Thyroid gland (tissue), 4 donors: ENCODE results near the gene GLIS2.

Source experiments
- POLR2A ChIP-seq, 2 donors: fragments of 450-650 bp; IDR thresholded peaks; one replicate each; pipeline ENCODE4 v1.6.1; 2017; ENCODE audit warnings: antibody characterized with exemption in 2 of 2, mild to moderate bottlenecking in 2 of 2, moderate library complexity in 1 of 2
- TF ChIP-seq, protein P1 (sequence below), 6 experiments: fragments of 200-600 bp in 3 of 6; fragments of 450-650 bp in 3 of 6; sonication (generic) in 3 of 6; IDR thresholded peaks; one replicate each; pipeline ENCODE4 v1.5.1; 2016 to 2019; ENCODE audit warnings: antibody characterized with exemption in 6 of 6, mild to moderate bottlenecking in 2 of 6, inconsistent platforms in 1 of 6, moderate library complexity in 1 of 6

GRCh38 chr16:4332083-4332482 lies 16.2 kb downstream of the GLIS2 start:
- TF ChIP-seq, protein P1, sequence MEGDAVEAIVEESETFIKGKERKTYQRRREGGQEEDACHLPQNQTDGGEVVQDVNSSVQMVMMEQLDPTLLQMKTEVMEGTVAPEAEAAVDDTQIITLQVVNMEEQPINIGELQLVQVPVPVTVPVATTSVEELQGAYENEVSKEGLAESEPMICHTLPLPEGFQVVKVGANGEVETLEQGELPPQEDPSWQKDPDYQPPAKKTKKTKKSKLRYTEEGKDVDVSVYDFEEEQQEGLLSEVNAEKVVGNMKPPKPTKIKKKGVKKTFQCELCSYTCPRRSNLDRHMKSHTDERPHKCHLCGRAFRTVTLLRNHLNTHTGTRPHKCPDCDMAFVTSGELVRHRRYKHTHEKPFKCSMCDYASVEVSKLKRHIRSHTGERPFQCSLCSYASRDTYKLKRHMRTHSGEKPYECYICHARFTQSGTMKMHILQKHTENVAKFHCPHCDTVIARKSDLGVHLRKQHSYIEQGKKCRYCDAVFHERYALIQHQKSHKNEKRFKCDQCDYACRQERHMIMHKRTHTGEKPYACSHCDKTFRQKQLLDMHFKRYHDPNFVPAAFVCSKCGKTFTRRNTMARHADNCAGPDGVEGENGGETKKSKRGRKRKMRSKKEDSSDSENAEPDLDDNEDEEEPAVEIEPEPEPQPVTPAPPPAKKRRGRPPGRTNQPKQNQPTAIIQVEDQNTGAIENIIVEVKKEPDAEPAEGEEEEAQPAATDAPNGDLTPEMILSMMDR (IDR thresholded peaks at IDR 0.05): no peak
- TF ChIP-seq POLR2A (IDR thresholded peaks at IDR 0.05): no peak
